H1 (cell line): ENCODE results near the gene EZH1. TPM values are rescaled to one million over a fixed set of nuclear protein-coding genes. Genes with fewer than 3 reads are reported as not detected.

Source experiments
- CTCF ChIA-PET: fragments of 300-600 bp; sonication (Branson Sonifier 250); formaldehyde crosslinking; loops from one replicate; lab custom pipeline; 2021; ENCODE audit not compliant: partially characterized antibody; lab: Charles Lee
- POLR2A ChIA-PET: fragments of 300-600 bp; sonication (Branson Sonifier 250); formaldehyde crosslinking; loops from one replicate; lab custom pipeline; 2021; ENCODE audit warnings: inconsistent platforms; ENCODE audit not compliant: partially characterized antibody; lab: Charles Lee
- DNase-seq, 2 experiments: peaks; one replicate each; pipeline versions ENCODE4 v3.0.0 to v3.0.0-alpha.2; 2010 to 2022; ENCODE audit warnings: low spot score in 2 of 2, low read depth in 1 of 2, mixed read lengths in 1 of 2
- FAIRE-seq: peaks from 2 replicates; lab custom pipeline; 2011; peaks lifted over from hg19 to GRCh38; lab: Jason Lieb, UNC
- H2AFZ ChIP-seq: 2 replicates; pipeline ENCODE4 v1.8.1; 2012; ENCODE audit warnings: low read length, inconsistent platforms
- H2AK5ac ChIP-seq: 2 replicates; pipeline ENCODE4 v1.6.1; 2013; ENCODE audit warnings: low read depth, low read length
- H2BK120ac ChIP-seq: replicated peaks from 2 replicates; pipeline ENCODE3; 2013; ENCODE audit warnings: low read depth, low read length, inconsistent platforms
- H2BK12ac ChIP-seq: 2 replicates; pipeline ENCODE4 v1.6.1; 2013; ENCODE audit warnings: low read depth, low read length
- H2BK15ac ChIP-seq: 2 replicates; pipeline ENCODE4 v1.6.1; 2013; ENCODE audit warnings: low read length
- H2BK20ac ChIP-seq: 2 replicates; pipeline ENCODE4 v1.6.1; 2013; ENCODE audit warnings: low read length
- H2BK5ac ChIP-seq: 2 replicates; pipeline ENCODE4 v1.6.1; 2013; ENCODE audit warnings: low read depth, low read length
- H3K14ac ChIP-seq: 2 replicates; pipeline ENCODE4 v1.6.1; 2013; ENCODE audit warnings: inconsistent platforms; ENCODE audit not compliant: insufficient read length
- H3K18ac ChIP-seq: 2 replicates; pipeline ENCODE4 v1.6.1; 2013; ENCODE audit warnings: low read length; ENCODE audit errors: extremely low read depth
- H3K23ac ChIP-seq: 2 replicates; pipeline ENCODE4 v1.6.1; 2013; ENCODE audit warnings: inconsistent platforms; ENCODE audit not compliant: insufficient read length
- H3K23me2 ChIP-seq: 2 replicates; pipeline ENCODE4 v1.6.1; 2013; ENCODE audit warnings: low read depth, low read length
- H3K27ac ChIP-seq: 2 replicates; pipeline ENCODE4 v1.6.1; 2011; ENCODE audit warnings: low read depth, low read length, inconsistent platforms
- H3K27me3 ChIP-seq, 4 experiments: replicated peaks in 1 of 4; 1 replicate in 1 of 4; 2 replicates in 3 of 4; pipeline versions ENCODE4 v1.6.1 to v1.8.1; 2011 to 2013; ENCODE audit warnings: low read length in 3 of 4, mild to moderate bottlenecking in 3 of 4, inconsistent platforms in 2 of 4, mixed read lengths in 2 of 4, moderate library complexity in 1 of 4; ENCODE audit not compliant: control insufficient read depth in 3 of 4, insufficient read depth in 3 of 4; ENCODE audit errors: extremely low read depth in 1 of 4
- H3K36me3 ChIP-seq, 4 experiments: 2 replicates each; pipeline versions ENCODE4 v1.6.1 to v1.8.1; 2011 to 2013; ENCODE audit warnings: mild to moderate bottlenecking in 4 of 4, low read length in 3 of 4, moderate library complexity in 2 of 4, control low read depth in 1 of 4, inconsistent platforms in 1 of 4; ENCODE audit not compliant: insufficient read depth in 4 of 4, control insufficient read depth in 2 of 4
- H3K4ac ChIP-seq: replicated peaks from 2 replicates; pipeline ENCODE3; 2013; ENCODE audit warnings: low read length, low read depth, mixed read lengths, inconsistent platforms; ENCODE audit not compliant: insufficient read length
- H3K4me1 ChIP-seq, 4 experiments: replicated peaks in 1 of 4; 1 replicate in 1 of 4; 2 replicates in 3 of 4; pipeline versions ENCODE4 v1.6.1 to v1.8.1; 2011 to 2013; ENCODE audit warnings: low read length in 3 of 4, inconsistent platforms in 2 of 4, mixed read lengths in 1 of 4; ENCODE audit not compliant: insufficient read depth in 4 of 4, control insufficient read depth in 3 of 4
- H3K4me2 ChIP-seq, 2 experiments: 2 replicates each; pipeline versions ENCODE4 v1.6.1 to v1.8.1; 2011 to 2013; ENCODE audit warnings: low read depth in 2 of 2, low read length in 2 of 2, control low read depth in 1 of 2, inconsistent platforms in 1 of 2, mild to moderate bottlenecking in 1 of 2; ENCODE audit not compliant: insufficient read depth in 1 of 2
- H3K4me3 ChIP-seq, 4 experiments: fragments of 200-600, 300-600 bp in 1 of 4; sonication (generic), shearing (Covaris generic), sonication (Bioruptor Twin) in 1 of 4; 2 replicates each; pipeline versions ENCODE4 v1.5.1 to v1.8.1; 2011 to 2016; ENCODE audit warnings: low read length in 4 of 4, low read depth in 3 of 4, control low read depth in 2 of 4, inconsistent platforms in 2 of 4, mild to moderate bottlenecking in 2 of 4, mixed read lengths in 1 of 4, moderate library complexity in 1 of 4; ENCODE audit not compliant: insufficient read depth in 2 of 4; ENCODE audit errors: extremely low read depth in 1 of 4
- H3K56ac ChIP-seq: replicated peaks from 2 replicates; pipeline ENCODE3; 2013; ENCODE audit warnings: low read depth, mild to moderate bottlenecking, mixed read lengths, low read length, inconsistent platforms; ENCODE audit not compliant: insufficient read length
- H3K79me1 ChIP-seq: 2 replicates; pipeline ENCODE4 v1.6.1; 2013; ENCODE audit warnings: low read depth, low read length, control low read depth
- H3K79me2 ChIP-seq, 2 experiments: 2 replicates each; pipeline versions ENCODE4 v1.6.1 to v1.8.1; 2012 to 2013; ENCODE audit warnings: low read length in 2 of 2, mild to moderate bottlenecking in 2 of 2, inconsistent platforms in 1 of 2; ENCODE audit not compliant: insufficient read depth in 2 of 2, control insufficient read depth in 1 of 2
- H3K9ac ChIP-seq, 4 experiments: replicated peaks in 1 of 4; 1 replicate in 1 of 4; 2 replicates in 3 of 4; pipeline versions ENCODE4 v1.6.1 to v1.8.1; 2011 to 2013; ENCODE audit warnings: low read depth in 3 of 4, low read length in 3 of 4, control low read depth in 2 of 4, mild to moderate bottlenecking in 2 of 4, moderate library complexity in 2 of 4, inconsistent platforms in 1 of 4; ENCODE audit errors: extremely low read depth in 1 of 4
- H3K9me3 ChIP-seq, 2 experiments: 2 replicates each; pipeline versions ENCODE4 v1.6.1 to v1.8.1; 2012 to 2013; ENCODE audit warnings: mild to moderate bottlenecking in 2 of 2, moderate library complexity in 2 of 2, control low read depth in 1 of 2, inconsistent platforms in 1 of 2, low read depth in 1 of 2, low read length in 1 of 2, mixed read lengths in 1 of 2; ENCODE audit not compliant: insufficient read depth in 2 of 2
- H4K20me1 ChIP-seq, 2 experiments: replicated peaks in 1 of 2; 2 replicates each; pipeline versions ENCODE3 to v1.8.1; 2011 to 2013; ENCODE audit warnings: inconsistent platforms in 2 of 2, low read length in 2 of 2, mild to moderate bottlenecking in 1 of 2; ENCODE audit not compliant: insufficient read depth in 2 of 2, control insufficient read depth in 1 of 2
- H4K5ac ChIP-seq: 2 replicates; pipeline ENCODE4 v1.6.1; 2013; ENCODE audit warnings: low read length, low read depth, mixed read lengths, inconsistent platforms; ENCODE audit not compliant: insufficient read length
- H4K8ac ChIP-seq: 2 replicates; pipeline ENCODE4 v1.8.0; 2013; ENCODE audit warnings: mild to moderate bottlenecking, moderate library complexity, low read length, inconsistent platforms; ENCODE audit not compliant: insufficient read depth; ENCODE audit errors: extremely low read depth
- H4K91ac ChIP-seq: replicated peaks from 2 replicates; pipeline ENCODE3; 2013; ENCODE audit warnings: low read length, mixed read lengths, inconsistent platforms; ENCODE audit not compliant: insufficient read length
- BRCA1 ChIP-seq: IDR thresholded peaks from 2 replicates; pipeline ENCODE4 v1.6.1; 2012; ENCODE audit warnings: low read depth, low read length, improper control_type of control experiment
- NANOG ChIP-seq: IDR thresholded peaks from 2 replicates; pipeline ENCODE4 v1.6.1; 2011; ENCODE audit warnings: low read length, low read depth, mild to moderate bottlenecking, inconsistent platforms; ENCODE audit not compliant: insufficient read depth, poor library complexity, severe bottlenecking
- RBBP5 ChIP-seq: IDR thresholded peaks from 2 replicates; pipeline ENCODE4 v1.7.1; 2012; ENCODE audit warnings: low read depth, mild to moderate bottlenecking, inconsistent platforms, low read length, moderate library complexity, borderline replicate concordance
- SAP30 ChIP-seq: fragments of 300-600 bp; sonication (generic); IDR thresholded peaks from 2 replicates; pipeline ENCODE4 v1.7.1; 2012; ENCODE audit warnings: low read length, moderate library complexity, mild to moderate bottlenecking, inconsistent platforms; ENCODE audit not compliant: insufficient read depth, insufficient replicate concordance
- ZNF274 ChIP-seq: IDR thresholded peaks from 2 replicates; pipeline ENCODE4 v1.7.0; 2012; ENCODE audit warnings: low read length, borderline replicate concordance; ENCODE audit errors: extremely low read depth
- WGBS, 2 experiments: shearing (Covaris generic) in 1 of 2; methylation state at CpG; one replicate each; pipeline versions ENCODE4 v1.1.6 to v1.1.7; 2013 to 2015; ENCODE audit warnings: low lambda C conversion rate in 2 of 2, mixed read lengths in 2 of 2, inconsistent platforms in 1 of 2, low coverage in 1 of 2, missing lambda C conversion rate in 1 of 2; ENCODE audit not compliant: insufficient replicate concordance in 2 of 2, insufficient coverage in 1 of 2, insufficient read length in 1 of 2; ENCODE audit errors: extremely low coverage in 1 of 2, missing lambda C conversion rate in 1 of 2; 5-methylcytosine and 5-hydroxymethylcytosine counted together
- polyA plus RNA-seq, 7 experiments: library from polyadenylated mRNA; depleted of rRNA in 3 of 7; stranded (reverse) in 5 of 7; unstranded in 2 of 7; fragments of >200 nt in 5 of 7; fragments of 200-250 nt in 2 of 7; gene quantifications; 1 replicate in 5 of 7; 2 replicates in 1 of 7; 4 replicates in 1 of 7; pipeline versions ENCODE4 v1.2.1 to v1.2.3, GENCODE V29; 2011 to 2013; ENCODE audit warnings: missing spikeins in 2 of 7, mixed read lengths in 2 of 7
- total RNA-seq: library from RNA; stranded (reverse); fragmentation: NEBNext Ultra II Directional; extraction: Animal tissue kit (Norgen Biotek cat#: 25700); gene quantifications from 2 replicates; pipeline ENCODE4 v1.2.1, GENCODE V29; 2021

The EZH1 gene
- total and polyA plus RNA-seq, 2 of the 8 experiments (the other 6 are each of a cell fraction or from before 2014, with no cell fraction given): 17.4 to 20.8 TPM

- Histone ChIP-seq H4K91ac (no peak overlapping the region), H3K27ac (no peak overlapping the region), H2BK120ac (no peak overlapping the region), H4K8ac (no peak overlapping the region), H2AFZ (no peak overlapping the region), H3K4ac (no peak overlapping the region), H3K4me1 (no peaks in the 10 kb centered on the region), H3K23ac (no peak overlapping the region), H3K79me1 (no peaks in the 10 kb centered on the region), H2BK5ac (no peak overlapping the region), H3K4me3 (no peak overlapping the region), H3K9ac (no peak overlapping the region), H2BK20ac (no peak overlapping the region), H4K5ac (no peak overlapping the region), H3K27me3 (peaks cover 0 to 8% (median 0%) of the 10 kb centered on the region in 4 experiments; a peak in 1 of 7 replicates), H2BK15ac (no peak overlapping the region), H3K4me2 (no peak overlapping the region), H2AK5ac (no peak overlapping the region), H3K14ac (no peak overlapping the region), H3K9me3 (no peaks in the 10 kb centered on the region), H4K20me1 (peaks cover 0 to 2% of the 10 kb centered on the region in 2 experiments), H3K79me2 (no peaks in the 10 kb centered on the region), H2BK12ac (no peak overlapping the region), H3K36me3 (no peaks in the 10 kb centered on the region), H3K18ac (no peak overlapping the region), H3K56ac (no peak overlapping the region), H3K23me2 (no peaks in the 10 kb centered on the region)
- no peak for TF ChIP-seq NANOG
- no peak for TF ChIP-seq SAP30
- TF ChIP-seq ZNF274: no peak
- TF ChIP-seq RBBP5: no peak
- no peak for TF ChIP-seq BRCA1
- DNase-seq: no peak
- no peak for FAIRE-seq
- POLR2A ChIA-PET: interaction anchor here (0.6 to 1.5 kb wide), 3 partner anchors 10 to 53 kb away, joined by 3 to 7 read pairs (median 5); partner anchors contain the start of gene WNK4
- CTCF ChIA-PET: interaction anchor here (0.7 to 1.0 kb wide), 2 partner anchors 49 to 603 kb away, joined by 3 to 4 read pairs; no protein-coding TSS in a partner anchor
- WGBS, 2 experiments: 83% methylated on average over 2 of the region's 2 CpGs; no CpG with 5 or more reads in 1 of the 2 experiments
Observed at GRCh38 chr17:42791948-42792347, 47.1 kb upstream of the EZH1 start.
